H1 (cell line): Measurements from ENCODE around the gene LRBA. TPM values are rescaled to one million over a fixed set of nuclear protein-coding genes. Genes with fewer than 3 reads are reported as not detected.

Experiments
- CTCF ChIA-PET: fragments of 300-600 bp; sonication (Branson Sonifier 250); formaldehyde crosslinking; loops from one replicate; lab custom pipeline; 2021; ENCODE audit not compliant: partially characterized antibody; lab: Charles Lee
- POLR2A ChIA-PET: fragments of 300-600 bp; sonication (Branson Sonifier 250); formaldehyde crosslinking; loops from one replicate; lab custom pipeline; 2021; ENCODE audit warnings: inconsistent platforms; ENCODE audit not compliant: partially characterized antibody; lab: Charles Lee
- DNase-seq, 2 experiments: peaks; one replicate each; pipeline versions ENCODE4 v3.0.0 to v3.0.0-alpha.2; 2010 to 2022; ENCODE audit warnings: low spot score in 2 of 2, low read depth in 1 of 2, mixed read lengths in 1 of 2
- FAIRE-seq: peaks from 2 replicates; lab custom pipeline; 2011; peaks lifted over from hg19 to GRCh38; lab: Jason Lieb, UNC
- H2AFZ ChIP-seq: 2 replicates; pipeline ENCODE4 v1.8.1; 2012; ENCODE audit warnings: low read length, inconsistent platforms
- H2AK5ac ChIP-seq: 2 replicates; pipeline ENCODE4 v1.6.1; 2013; ENCODE audit warnings: low read depth, low read length
- H2BK120ac ChIP-seq: replicated peaks from 2 replicates; pipeline ENCODE3; 2013; ENCODE audit warnings: low read depth, low read length, inconsistent platforms
- H2BK12ac ChIP-seq: 2 replicates; pipeline ENCODE4 v1.6.1; 2013; ENCODE audit warnings: low read depth, low read length
- H2BK15ac ChIP-seq: 2 replicates; pipeline ENCODE4 v1.6.1; 2013; ENCODE audit warnings: low read length
- H2BK20ac ChIP-seq: 2 replicates; pipeline ENCODE4 v1.6.1; 2013; ENCODE audit warnings: low read length
- H2BK5ac ChIP-seq: 2 replicates; pipeline ENCODE4 v1.6.1; 2013; ENCODE audit warnings: low read depth, low read length
- H3K14ac ChIP-seq: 2 replicates; pipeline ENCODE4 v1.6.1; 2013; ENCODE audit warnings: inconsistent platforms; ENCODE audit not compliant: insufficient read length
- H3K18ac ChIP-seq: 2 replicates; pipeline ENCODE4 v1.6.1; 2013; ENCODE audit warnings: low read length; ENCODE audit errors: extremely low read depth
- H3K23ac ChIP-seq: 2 replicates; pipeline ENCODE4 v1.6.1; 2013; ENCODE audit warnings: inconsistent platforms; ENCODE audit not compliant: insufficient read length
- H3K23me2 ChIP-seq: 2 replicates; pipeline ENCODE4 v1.6.1; 2013; ENCODE audit warnings: low read depth, low read length
- H3K27ac ChIP-seq: 2 replicates; pipeline ENCODE4 v1.6.1; 2011; ENCODE audit warnings: low read depth, low read length, inconsistent platforms
- H3K27me3 ChIP-seq, 4 experiments: replicated peaks in 1 of 4; 1 replicate in 1 of 4; 2 replicates in 3 of 4; pipeline versions ENCODE4 v1.6.1 to v1.8.1; 2011 to 2013; ENCODE audit warnings: low read length in 3 of 4, mild to moderate bottlenecking in 3 of 4, inconsistent platforms in 2 of 4, mixed read lengths in 2 of 4, moderate library complexity in 1 of 4; ENCODE audit not compliant: control insufficient read depth in 3 of 4, insufficient read depth in 3 of 4; ENCODE audit errors: extremely low read depth in 1 of 4
- H3K36me3 ChIP-seq, 4 experiments: 2 replicates each; pipeline versions ENCODE4 v1.6.1 to v1.8.1; 2011 to 2013; ENCODE audit warnings: mild to moderate bottlenecking in 4 of 4, low read length in 3 of 4, moderate library complexity in 2 of 4, control low read depth in 1 of 4, inconsistent platforms in 1 of 4; ENCODE audit not compliant: insufficient read depth in 4 of 4, control insufficient read depth in 2 of 4
- H3K4ac ChIP-seq: replicated peaks from 2 replicates; pipeline ENCODE3; 2013; ENCODE audit warnings: low read length, low read depth, mixed read lengths, inconsistent platforms; ENCODE audit not compliant: insufficient read length
- H3K4me1 ChIP-seq, 4 experiments: replicated peaks in 1 of 4; 1 replicate in 1 of 4; 2 replicates in 3 of 4; pipeline versions ENCODE4 v1.6.1 to v1.8.1; 2011 to 2013; ENCODE audit warnings: low read length in 3 of 4, inconsistent platforms in 2 of 4, mixed read lengths in 1 of 4; ENCODE audit not compliant: insufficient read depth in 4 of 4, control insufficient read depth in 3 of 4
- H3K4me2 ChIP-seq, 2 experiments: 2 replicates each; pipeline versions ENCODE4 v1.6.1 to v1.8.1; 2011 to 2013; ENCODE audit warnings: low read depth in 2 of 2, low read length in 2 of 2, control low read depth in 1 of 2, inconsistent platforms in 1 of 2, mild to moderate bottlenecking in 1 of 2; ENCODE audit not compliant: insufficient read depth in 1 of 2
- H3K4me3 ChIP-seq, 4 experiments: fragments of 200-600, 300-600 bp in 1 of 4; sonication (generic), shearing (Covaris generic), sonication (Bioruptor Twin) in 1 of 4; 2 replicates each; pipeline versions ENCODE4 v1.5.1 to v1.8.1; 2011 to 2016; ENCODE audit warnings: low read length in 4 of 4, low read depth in 3 of 4, control low read depth in 2 of 4, inconsistent platforms in 2 of 4, mild to moderate bottlenecking in 2 of 4, mixed read lengths in 1 of 4, moderate library complexity in 1 of 4; ENCODE audit not compliant: insufficient read depth in 2 of 4; ENCODE audit errors: extremely low read depth in 1 of 4
- H3K56ac ChIP-seq: replicated peaks from 2 replicates; pipeline ENCODE3; 2013; ENCODE audit warnings: low read depth, mild to moderate bottlenecking, mixed read lengths, low read length, inconsistent platforms; ENCODE audit not compliant: insufficient read length
- H3K79me1 ChIP-seq: 2 replicates; pipeline ENCODE4 v1.6.1; 2013; ENCODE audit warnings: low read depth, low read length, control low read depth
- H3K79me2 ChIP-seq, 2 experiments: 2 replicates each; pipeline versions ENCODE4 v1.6.1 to v1.8.1; 2012 to 2013; ENCODE audit warnings: low read length in 2 of 2, mild to moderate bottlenecking in 2 of 2, inconsistent platforms in 1 of 2; ENCODE audit not compliant: insufficient read depth in 2 of 2, control insufficient read depth in 1 of 2
- H3K9ac ChIP-seq, 4 experiments: replicated peaks in 1 of 4; 1 replicate in 1 of 4; 2 replicates in 3 of 4; pipeline versions ENCODE4 v1.6.1 to v1.8.1; 2011 to 2013; ENCODE audit warnings: low read depth in 3 of 4, low read length in 3 of 4, control low read depth in 2 of 4, mild to moderate bottlenecking in 2 of 4, moderate library complexity in 2 of 4, inconsistent platforms in 1 of 4; ENCODE audit errors: extremely low read depth in 1 of 4
- H3K9me3 ChIP-seq, 2 experiments: 2 replicates each; pipeline versions ENCODE4 v1.6.1 to v1.8.1; 2012 to 2013; ENCODE audit warnings: mild to moderate bottlenecking in 2 of 2, moderate library complexity in 2 of 2, control low read depth in 1 of 2, inconsistent platforms in 1 of 2, low read depth in 1 of 2, low read length in 1 of 2, mixed read lengths in 1 of 2; ENCODE audit not compliant: insufficient read depth in 2 of 2
- H4K20me1 ChIP-seq, 2 experiments: replicated peaks in 1 of 2; 2 replicates each; pipeline versions ENCODE3 to v1.8.1; 2011 to 2013; ENCODE audit warnings: inconsistent platforms in 2 of 2, low read length in 2 of 2, mild to moderate bottlenecking in 1 of 2; ENCODE audit not compliant: insufficient read depth in 2 of 2, control insufficient read depth in 1 of 2
- H4K5ac ChIP-seq: 2 replicates; pipeline ENCODE4 v1.6.1; 2013; ENCODE audit warnings: low read length, low read depth, mixed read lengths, inconsistent platforms; ENCODE audit not compliant: insufficient read length
- H4K8ac ChIP-seq: 2 replicates; pipeline ENCODE4 v1.8.0; 2013; ENCODE audit warnings: mild to moderate bottlenecking, moderate library complexity, low read length, inconsistent platforms; ENCODE audit not compliant: insufficient read depth; ENCODE audit errors: extremely low read depth
- H4K91ac ChIP-seq: replicated peaks from 2 replicates; pipeline ENCODE3; 2013; ENCODE audit warnings: low read length, mixed read lengths, inconsistent platforms; ENCODE audit not compliant: insufficient read length
- WGBS, 2 experiments: shearing (Covaris generic) in 1 of 2; methylation state at CpG; one replicate each; pipeline versions ENCODE4 v1.1.6 to v1.1.7; 2013 to 2015; ENCODE audit warnings: low lambda C conversion rate in 2 of 2, mixed read lengths in 2 of 2, inconsistent platforms in 1 of 2, low coverage in 1 of 2, missing lambda C conversion rate in 1 of 2; ENCODE audit not compliant: insufficient replicate concordance in 2 of 2, insufficient coverage in 1 of 2, insufficient read length in 1 of 2; ENCODE audit errors: extremely low coverage in 1 of 2, missing lambda C conversion rate in 1 of 2; 5-methylcytosine and 5-hydroxymethylcytosine counted together
- polyA plus RNA-seq, 7 experiments: library from polyadenylated mRNA; depleted of rRNA in 3 of 7; stranded (reverse) in 5 of 7; unstranded in 2 of 7; fragments of >200 nt in 5 of 7; fragments of 200-250 nt in 2 of 7; gene quantifications; 1 replicate in 5 of 7; 2 replicates in 1 of 7; 4 replicates in 1 of 7; pipeline versions ENCODE4 v1.2.1 to v1.2.3, GENCODE V29; 2011 to 2013; ENCODE audit warnings: missing spikeins in 2 of 7, mixed read lengths in 2 of 7
- total RNA-seq: library from RNA; stranded (reverse); fragmentation: NEBNext Ultra II Directional; extraction: Animal tissue kit (Norgen Biotek cat#: 25700); gene quantifications from 2 replicates; pipeline ENCODE4 v1.2.1, GENCODE V29; 2021

The LRBA gene
- total and polyA plus RNA-seq, 2 of the 8 experiments (the other 6 are each of a cell fraction or from before 2014, with no cell fraction given) = 54.6 to 83.2 TPM

DNA sequence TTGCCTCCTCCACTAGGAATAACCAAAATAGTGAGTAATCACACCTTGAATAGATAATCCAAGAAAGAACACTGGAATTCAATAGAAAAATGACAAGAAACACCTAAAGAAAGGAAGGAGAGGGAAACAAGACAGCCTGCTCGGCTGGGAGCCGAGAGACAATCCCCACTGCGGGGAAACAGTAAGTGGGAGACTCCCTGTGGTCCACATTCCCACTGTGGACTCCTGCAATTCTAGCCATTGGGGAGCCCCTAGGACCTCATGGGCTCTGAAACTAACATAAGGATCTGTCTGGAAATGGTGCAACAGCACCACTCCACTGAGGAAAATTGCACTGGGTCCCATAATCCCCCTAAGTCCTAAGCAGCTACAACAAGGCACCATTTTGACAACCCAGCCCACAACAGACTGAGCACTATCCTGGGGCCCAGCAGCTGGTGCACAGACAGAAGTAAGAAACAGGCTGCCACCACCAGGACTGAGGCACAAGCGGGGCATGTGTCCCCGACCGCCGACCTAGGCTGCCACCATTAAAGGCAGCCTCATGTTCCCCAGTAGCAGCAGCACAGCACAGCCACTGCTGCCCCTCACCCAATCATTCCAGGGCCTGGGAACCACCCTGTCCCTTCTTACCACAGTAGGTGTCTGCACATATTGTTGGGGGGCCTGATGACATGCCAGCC lies 14.2 kb downstream of the LRBA start:
- Histone ChIP-seq H2BK15ac (no peak overlapping the region), H3K79me1 (peaks cover 11% of the 10 kb centered on the region), H4K91ac (no peak overlapping the region), H3K14ac (no peak overlapping the region), H3K27me3 (no peaks in the 10 kb centered on the region), H3K9ac (no peak overlapping the region), H3K27ac (no peak overlapping the region), H3K36me3 (peaks cover 0 to 6% (median 0%) of the 10 kb centered on the region in 4 experiments; a peak in 1 of 8 replicates), H3K4me3 (no peak overlapping the region), H3K23me2 (no peaks in the 10 kb centered on the region), H4K8ac (no peak overlapping the region), H2BK120ac (no peak overlapping the region), H3K23ac (no peak overlapping the region), H3K18ac (no peak overlapping the region), H3K4ac (no peak overlapping the region), H2AFZ (no peak overlapping the region), H2BK12ac (no peak overlapping the region), H3K4me2 (no peak overlapping the region), H3K56ac (no peak overlapping the region), H3K9me3 (no peaks in the 10 kb centered on the region), H2AK5ac (no peak overlapping the region), H3K4me1 (peaks cover 0 to 7% (median 6%) of the 10 kb centered on the region in 4 experiments; a peak in 5 of 7 replicates), H4K5ac (no peak overlapping the region), H4K20me1 (peaks cover 3 to 10% of the 10 kb centered on the region in 2 experiments), H2BK5ac (no peak overlapping the region; the same call in 1 of the 2 replicates), H2BK20ac (no peak overlapping the region), H3K79me2 (peaks cover 4 to 98% of the 10 kb centered on the region in 2 experiments)
- 93% methylated on average over 7 of the region's 7 CpGs; no CpG with 5 or more reads in 1 of the 2 experiments for WGBS, 2 experiments
- CTCF ChIA-PET = no interaction called here
- DNase-seq (no peak), FAIRE-seq (no peak)
- POLR2A ChIA-PET = interaction anchor here (7.4 kb wide), 1 partner anchor 13 kb away, joined by 44 read pairs; the partner anchor contains the start of gene LRBA
